Activated T-cell treated with anti-CD3 and anti-CD28 coated beads, Interleukin-2, amount 50 U/mL, for 72 hours (primary cell): ENCODE data around the gene PDE6C. TPM values are rescaled to one million over a fixed set of nuclear protein-coding genes. Genes with fewer than 3 reads are reported as not detected.

Experiments
- ATAC-seq, 2 donors: fragments of 150-1000 bp; cut with Tn5 transposase; replicated peaks in 1 of 2; 2 replicates each; pipeline ENCODE4 v1.10.0; 2021; ENCODE audit warnings: moderate library complexity in 2 of 2, mild to moderate bottlenecking in 1 of 2
- DNase-seq, 2 donors: peaks; one replicate each; pipeline ENCODE4 v3.0.0; 2021 to 2022; ENCODE audit warnings: mixed read lengths in 1 of 2
- H3K27ac Mint-ChIP-seq: one replicate; pipeline ENCODE4 v1.8.0; 2022; ENCODE audit warnings: mild to moderate bottlenecking, moderate library complexity, mixed read lengths
- H3K27me3 Mint-ChIP-seq: one replicate; pipeline ENCODE4 v1.8.0; 2022; ENCODE audit warnings: low read depth, mixed read lengths
- H3K36me3 Mint-ChIP-seq, 2 donors: one replicate each; pipeline ENCODE4 v1.8.0; 2022; ENCODE audit warnings: mixed read lengths in 2 of 2, mild to moderate bottlenecking in 1 of 2; ENCODE audit not compliant: insufficient read depth in 2 of 2
- H3K4me1 Mint-ChIP-seq: one replicate; pipeline ENCODE4 v1.8.0; 2022; ENCODE audit warnings: low read depth, mixed read lengths
- H3K4me3 Mint-ChIP-seq, 2 donors: one replicate each; pipeline ENCODE4 v1.8.0; 2022; ENCODE audit warnings: mild to moderate bottlenecking in 2 of 2, mixed read lengths in 2 of 2, moderate library complexity in 2 of 2
- H3K9me3 Mint-ChIP-seq, 2 donors: one replicate each; pipeline ENCODE4 v1.8.0; 2022; ENCODE audit warnings: mixed read lengths in 2 of 2
- total RNA-seq, 2 donors: library from RNA; stranded (reverse); gene quantifications; one replicate each; pipeline ENCODE4 v1.2.3, GENCODE V29; 2022

Gene PDE6C
- total RNA-seq, 2 donors from 2014 or later: not detected

DNA sequence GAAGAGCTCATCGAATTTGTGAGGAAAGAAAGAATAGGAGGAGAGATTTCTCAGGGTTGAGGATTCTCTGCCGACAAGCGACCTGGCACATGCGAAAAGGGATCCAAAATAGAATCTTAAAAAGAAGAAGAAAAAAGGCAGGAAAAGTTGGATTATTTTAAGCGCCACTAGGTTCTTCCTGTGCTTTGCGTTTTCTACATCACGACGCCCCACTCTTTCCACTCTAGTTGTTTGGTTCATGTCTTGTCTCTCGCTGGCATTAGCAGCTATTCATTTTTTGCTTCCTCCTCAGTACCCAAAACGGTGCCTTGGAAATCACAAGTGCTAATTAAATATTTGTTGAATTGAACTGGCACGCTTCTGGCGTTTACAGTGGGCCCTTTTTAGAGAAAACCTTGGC, 90.7 kb downstream of the PDE6C start:
- Mint-ChIP-seq H3K4me3 (no peak overlapping the region), H3K9me3 (no peaks in the 10 kb centered on the region), H3K4me1 (peaks cover 47% of the 10 kb centered on the region), H3K27me3 (no peaks in the 10 kb centered on the region), H3K27ac (no peak overlapping the region), H3K36me3 (peaks cover 3 to 4% of the 10 kb centered on the region in 2 donors)
- no peak for ATAC-seq
- DNase-seq: no peak

DNA sequence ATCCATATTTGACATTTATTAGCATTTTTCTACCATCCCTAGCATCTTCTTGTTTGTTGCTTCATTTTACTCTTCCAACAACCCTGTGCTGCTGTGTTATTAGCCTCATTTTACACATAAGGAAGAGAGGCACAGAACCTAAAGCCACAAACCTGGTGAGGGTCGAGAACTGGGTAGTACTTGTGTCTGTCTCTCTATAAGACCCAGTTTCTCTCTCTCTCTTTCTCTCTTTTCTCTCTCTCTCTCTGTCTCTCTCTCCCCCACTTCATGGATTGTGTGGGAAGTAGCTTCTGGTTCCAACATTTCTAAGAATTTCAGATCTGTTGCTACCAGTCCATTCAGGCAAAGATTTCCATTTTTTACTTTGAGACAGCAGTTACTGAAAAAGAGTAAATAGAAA, 91.5 kb downstream of the PDE6C start:
- DNase-seq: no peak
- Mint-ChIP-seq H3K4me1 (peaks cover 47% of the 10 kb centered on the region), H3K27me3 (no peaks in the 10 kb centered on the region), H3K4me3 (peak overlapping the region; percentile 82 to 84), H3K9me3 (no peaks in the 10 kb centered on the region), H3K36me3 (peaks cover 3 to 4% of the 10 kb centered on the region in 2 donors), H3K27ac (peak overlapping the region; percentile 79)
- no peak for ATAC-seq

DNA sequence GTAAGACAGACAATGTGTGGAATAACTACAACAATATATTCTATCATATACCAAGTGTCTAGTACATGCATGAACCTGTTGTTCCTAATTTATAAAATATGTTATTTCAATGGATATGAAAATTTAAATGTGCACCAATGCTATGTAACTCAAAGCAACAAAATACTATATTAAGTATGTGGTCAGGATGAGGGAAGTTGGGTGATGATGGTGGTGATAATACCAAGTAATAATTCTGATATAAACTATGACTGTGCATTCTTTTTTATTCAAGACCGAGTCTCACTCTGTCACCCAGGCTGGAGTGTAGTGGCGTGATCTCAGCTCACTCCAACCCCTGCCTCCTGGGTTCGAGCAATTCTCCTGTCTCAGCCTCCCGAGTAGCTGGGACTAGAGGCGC, 92.1 kb downstream of the PDE6C start:
- peaks cover 1 to 3% of the 10 kb centered on the region in 2 donors for H3K36me3 Mint-ChIP-seq
- peak overlapping the region in 1 of 2 donors; percentile 84 for H3K4me3 Mint-ChIP-seq
- H3K27me3 Mint-ChIP-seq: no peaks in the 10 kb centered on the region
- H3K4me1 Mint-ChIP-seq: peaks cover 41% of the 10 kb centered on the region
- ATAC-seq: no peak
- peak overlapping the region; percentile 79 for H3K27ac Mint-ChIP-seq
- DNase-seq: no peak
- H3K9me3 Mint-ChIP-seq: no peaks in the 10 kb centered on the region

DNA sequence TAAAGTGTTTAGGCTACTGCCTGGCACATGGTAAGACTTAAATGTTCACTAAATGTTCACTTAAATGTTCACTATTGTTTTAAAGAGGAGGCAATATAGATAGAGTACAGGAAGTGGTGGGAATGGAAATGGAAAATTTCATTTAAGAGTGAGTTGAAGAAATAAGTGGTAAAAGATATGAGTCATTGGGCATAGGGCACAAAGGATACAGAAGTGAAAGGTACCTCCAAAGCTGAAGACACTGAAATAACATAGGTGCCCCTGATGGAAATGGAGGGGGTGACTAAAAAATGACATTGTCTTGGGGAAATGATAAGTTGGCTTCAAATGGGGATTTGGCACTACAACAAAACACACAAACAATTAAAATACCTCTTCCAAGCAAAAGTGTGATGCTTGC, 95.3 kb downstream of the PDE6C start:
- ATAC-seq: peak; percentile 29 to 59
- no peak overlapping the region for H3K27ac Mint-ChIP-seq
- H3K4me1 Mint-ChIP-seq: peaks cover 25% of the 10 kb centered on the region
- H3K36me3 Mint-ChIP-seq: no peaks in the 10 kb centered on the region
- no peaks in the 10 kb centered on the region for H3K27me3 Mint-ChIP-seq
- H3K4me3 Mint-ChIP-seq: peak overlapping the region in 1 of 2 donors; percentile 55
- no peaks in the 10 kb centered on the region for H3K9me3 Mint-ChIP-seq
- DNase-seq: no peak

DNA sequence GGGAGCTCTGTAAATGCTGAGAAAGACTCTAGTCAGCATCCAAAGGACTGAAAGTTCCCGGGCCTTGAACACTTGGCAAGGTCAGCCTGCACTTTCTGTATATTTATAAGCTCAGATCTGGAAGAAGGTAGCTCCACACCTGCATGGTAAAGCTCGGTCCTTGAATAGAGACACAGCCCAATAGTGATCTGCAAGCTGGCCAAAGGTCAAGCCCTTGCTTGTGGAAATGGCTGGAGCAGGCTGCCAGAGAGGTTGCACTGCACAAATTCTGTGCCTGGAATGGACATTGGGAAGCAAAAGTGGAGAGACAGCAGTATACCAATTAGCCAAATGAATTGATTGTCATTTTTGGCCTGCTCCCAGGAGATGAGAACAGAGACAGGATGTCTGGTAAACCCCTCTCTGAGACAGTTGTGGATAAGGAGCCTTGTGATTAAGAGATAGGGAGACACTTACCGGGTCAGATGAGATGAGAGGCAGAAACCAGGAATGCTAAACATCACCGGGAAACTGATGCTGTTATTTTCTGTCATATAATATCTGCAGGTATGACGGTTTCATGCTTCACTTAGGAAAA, 98.1 kb downstream of the PDE6C start:
- Mint-ChIP-seq H3K4me3 (no peak overlapping the region), H3K9me3 (no peaks in the 10 kb centered on the region), H3K27ac (no peak overlapping the region), H3K27me3 (peaks cover 6% of the 10 kb centered on the region), H3K36me3 (no peaks in the 10 kb centered on the region), H3K4me1 (peaks cover 17% of the 10 kb centered on the region)
- ATAC-seq (no peak), DNase-seq (no peak)

DNA sequence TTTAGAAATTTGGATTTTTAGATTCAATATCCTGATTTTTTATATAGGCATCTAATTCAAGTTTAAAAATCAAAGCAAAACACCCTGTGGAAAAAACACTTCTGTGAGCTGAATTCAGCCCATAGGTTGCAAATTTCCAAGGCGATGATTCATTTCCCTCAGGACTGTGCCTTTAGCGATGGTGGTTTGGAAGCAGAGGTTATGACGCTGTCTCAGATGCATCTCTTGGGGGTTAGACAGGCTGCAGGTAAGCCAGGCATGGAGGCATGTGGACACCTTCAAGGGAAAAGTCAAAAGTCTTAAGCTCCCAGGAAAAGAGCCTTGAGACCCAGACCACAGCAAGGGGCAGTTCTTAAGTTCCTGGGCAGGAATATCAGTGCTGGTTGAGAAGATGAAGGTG, 99.6 kb downstream of the PDE6C start:
- Mint-ChIP-seq H3K36me3 (no peaks in the 10 kb centered on the region), H3K4me1 (peaks cover 14% of the 10 kb centered on the region), H3K9me3 (no peaks in the 10 kb centered on the region), H3K27me3 (peaks cover 15% of the 10 kb centered on the region), H3K27ac (no peak overlapping the region), H3K4me3 (no peak overlapping the region)
- ATAC-seq: no peak
- no peak for DNase-seq

DNA sequence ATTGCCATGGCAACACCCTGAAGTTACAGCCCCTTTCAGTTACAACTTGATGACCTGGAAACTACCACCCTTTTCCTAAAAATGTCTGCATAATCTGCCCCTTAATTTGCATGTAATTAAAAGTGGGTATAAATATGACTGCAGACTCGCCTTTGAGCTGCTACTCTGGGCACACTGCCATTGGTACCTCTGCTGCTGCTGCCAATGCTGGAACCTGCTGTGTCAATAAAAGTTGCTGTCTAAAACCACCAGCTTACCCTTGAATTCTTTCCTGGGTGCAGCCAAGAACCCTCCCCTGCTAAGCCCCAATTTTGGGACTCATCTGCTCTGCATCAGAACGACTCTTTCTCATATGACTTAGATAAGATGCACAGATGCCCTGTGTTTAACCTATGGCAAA, 100.3 kb downstream of the PDE6C start:
- peaks cover 20% of the 10 kb centered on the region for H3K27me3 Mint-ChIP-seq
- no peak overlapping the region for H3K27ac Mint-ChIP-seq
- no peaks in the 10 kb centered on the region for H3K9me3 Mint-ChIP-seq
- ATAC-seq: no peak
- DNase-seq: no peak
- no peaks in the 10 kb centered on the region for H3K36me3 Mint-ChIP-seq
- H3K4me3 Mint-ChIP-seq: no peak overlapping the region
- peaks cover 7% of the 10 kb centered on the region for H3K4me1 Mint-ChIP-seq

DNA sequence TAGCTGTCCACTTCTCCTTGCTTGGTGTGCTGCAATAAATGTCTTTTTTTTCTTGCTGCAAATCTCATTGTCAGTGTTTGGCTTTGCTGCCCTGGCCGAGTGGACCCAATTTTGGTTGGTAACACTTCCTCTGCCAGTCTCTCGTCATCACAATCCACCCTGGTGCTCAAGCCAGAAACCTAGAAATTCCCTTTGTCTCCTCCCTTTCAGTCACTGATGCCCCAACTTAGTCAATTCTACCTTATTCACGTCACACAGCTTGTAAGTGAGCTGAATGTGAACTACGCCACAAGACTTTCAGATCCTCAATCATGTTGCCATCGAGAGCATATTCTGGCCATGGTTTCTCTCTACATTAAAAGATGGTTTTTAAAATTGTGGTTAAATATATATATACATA, 103.0 kb downstream of the PDE6C start:
- H3K4me3 Mint-ChIP-seq: no peak overlapping the region
- peak in 1 of 2 donors; percentile 33 for ATAC-seq
- H3K4me1 Mint-ChIP-seq: no peaks in the 10 kb centered on the region

More for the DNA sequence above, 103.0 kb downstream of the PDE6C start:
- H3K36me3 Mint-ChIP-seq: no peaks in the 10 kb centered on the region
- peaks cover 45% of the 10 kb centered on the region for H3K27me3 Mint-ChIP-seq
- no peaks in the 10 kb centered on the region for H3K9me3 Mint-ChIP-seq
- DNase-seq: no peak
- H3K27ac Mint-ChIP-seq: no peak overlapping the region

Other genes with a start within 250 kb of the PDE6C start
- gene MYOF, start 130.2 kb upstream of the PDE6C start, total RNA-seq: 10 to 100 TPM; 32.3 to 32.4 TPM
- gene CEP55, start 115.9 kb upstream of the PDE6C start, total RNA-seq: 10 to 100 TPM; 46.6 to 55.8 TPM
- gene FFAR4, start 45.9 kb upstream of the PDE6C start, total RNA-seq: not detected
- gene RBP4, start 11.3 kb upstream of the PDE6C start, total RNA-seq: not detected
- gene FRA10AC1, start 90.1 kb downstream of the PDE6C start, total RNA-seq: 10 to 100 TPM; 27.9 to 40.7 TPM
- gene LGI1, start 145.4 kb downstream of the PDE6C start, total RNA-seq: not detected